ENCODE results near the gene DLEC1.

The DLEC1 gene

GRCh38 chr3:38039101-38039898 lies at the start of gene DLEC1:
TSS of gene DLEC1 (plus strand) at chr3:38039208. CDS start at chr3:38039226, 18 bp downstream.
- DNase-seq, result peak; percentile 87

DNA sequence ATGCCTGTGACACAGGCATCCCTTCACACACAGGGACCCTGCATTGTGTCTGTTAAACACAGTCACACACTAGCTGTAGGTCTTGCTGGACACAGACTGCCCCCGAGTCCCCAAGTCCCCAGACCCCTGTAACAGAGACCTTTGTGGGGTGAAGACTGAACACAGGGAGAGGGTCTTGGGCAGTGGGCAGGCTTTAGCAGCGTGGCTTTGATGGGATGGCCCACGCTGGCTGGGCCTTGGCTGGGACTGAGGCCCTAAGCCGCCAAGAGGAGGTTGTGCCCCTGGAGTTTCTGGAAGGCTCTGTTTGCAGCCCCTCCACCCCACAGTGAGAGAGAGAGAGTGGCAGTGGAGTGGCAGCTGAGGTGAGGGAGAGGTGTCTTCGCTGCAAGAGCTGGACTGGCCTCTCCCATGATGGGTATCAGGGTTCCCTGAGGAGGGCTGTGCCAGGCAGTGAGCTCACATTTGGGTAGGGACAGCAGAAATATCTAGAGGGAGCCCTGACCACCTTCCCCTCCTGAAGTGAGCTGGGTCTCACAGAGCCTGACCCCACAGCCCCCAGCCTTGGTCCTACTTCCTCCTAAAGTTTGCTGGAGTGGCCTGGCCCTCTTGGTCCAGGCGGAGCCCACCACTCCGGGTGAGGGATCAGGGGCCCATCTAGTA lies 49.1 kb upstream of the DLEC1 start:
- DNase-seq, result no peak

- DNase-seq, result no peak
Measured at GRCh38 chr3:37990527-37990926, 48.5 kb upstream of the DLEC1 start, which contains the start of gene VILL. TSS of gene VILL (plus strand) at chr3:37990786. CDS start at chr3:37993673, 2,887 bp downstream.

GRCh38 chr3:37991109-37991508 lies 47.9 kb upstream of the DLEC1 start:
- DNase-seq, result no peak

DNA sequence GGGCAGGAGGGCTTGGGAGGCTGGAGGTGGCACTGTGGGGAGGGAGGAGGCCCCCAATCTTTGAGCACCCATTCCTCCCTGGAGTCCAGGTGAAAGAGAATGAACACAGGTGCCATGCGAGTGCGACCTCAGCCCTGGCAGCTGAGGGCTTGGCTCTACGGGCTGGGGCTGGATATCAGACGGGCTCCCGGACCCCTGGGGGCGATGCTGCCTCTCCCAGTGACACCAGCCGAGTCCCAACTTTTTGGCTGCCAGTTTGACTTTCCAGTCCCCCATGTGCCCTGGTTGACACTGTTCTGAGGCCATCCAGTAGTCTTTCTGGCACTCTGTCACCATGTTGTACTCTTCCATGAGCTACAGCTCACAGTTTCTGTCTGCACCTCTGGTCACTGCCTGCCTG lies 47.2 kb upstream of the DLEC1 start:
- no peak for DNase-seq

- DNase-seq, result no peak
Measured at GRCh38 chr3:37992271-37993066, 46.5 kb upstream of the DLEC1 start.

GRCh38 chr3:37993067-37993455 lies 45.9 kb upstream of the DLEC1 start:
- no peak for DNase-seq

GRCh38 chr3:37993460-37993819 lies 45.6 kb upstream of the DLEC1 start:
- no peak for DNase-seq

GRCh38 chr3:37993820-37994638 lies 45.0 kb upstream of the DLEC1 start:
- DNase-seq, result peak; percentile 54

DNA sequence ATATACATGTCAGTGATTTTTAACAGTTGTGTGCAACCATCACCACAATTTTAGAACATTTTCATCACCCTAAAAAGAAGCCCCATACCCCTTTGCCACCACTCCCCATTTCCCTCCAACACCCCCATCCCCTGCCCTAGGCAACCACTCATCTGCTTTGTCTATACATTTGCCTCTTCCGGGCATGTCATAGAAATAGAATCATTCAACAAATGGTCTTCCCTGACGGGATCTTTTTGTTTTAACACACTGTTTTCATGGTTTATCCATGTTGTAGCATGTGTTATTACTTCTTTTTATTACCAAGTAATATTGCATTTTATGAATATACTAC lies 44.4 kb upstream of the DLEC1 start:
- no peak for DNase-seq

- no peak for DNase-seq
Measured at GRCh38 chr3:37995652-37996641, 43.1 kb upstream of the DLEC1 start.

DNA sequence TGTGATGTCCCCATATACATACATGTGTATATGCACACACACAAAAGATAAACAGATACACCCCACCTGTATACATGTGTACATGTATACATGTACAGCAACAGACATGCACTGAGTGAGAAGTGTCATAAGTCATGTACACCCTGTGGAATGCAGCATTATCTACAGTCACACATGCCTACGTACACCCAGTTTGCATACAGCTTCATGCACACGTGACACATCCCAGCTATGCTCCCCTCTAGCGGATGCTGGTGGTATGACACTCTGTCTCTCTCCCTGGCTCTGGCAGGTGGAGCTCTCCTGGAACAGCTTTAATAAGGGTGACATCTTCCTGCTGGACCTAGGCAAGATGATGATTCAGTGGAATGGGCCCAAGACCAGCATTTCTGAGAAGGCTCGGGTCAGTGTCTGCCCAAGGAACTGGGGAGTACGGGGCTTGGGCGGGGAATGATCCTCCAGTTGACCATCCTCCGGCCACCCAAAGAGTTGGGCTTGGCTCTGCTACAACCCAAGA lies 42.2 kb upstream of the DLEC1 start:
- DNase-seq, result peak; percentile 80

GRCh38 chr3:37997342-37997741 lies 41.7 kb upstream of the DLEC1 start:
- DNase-seq, result no peak

DNA sequence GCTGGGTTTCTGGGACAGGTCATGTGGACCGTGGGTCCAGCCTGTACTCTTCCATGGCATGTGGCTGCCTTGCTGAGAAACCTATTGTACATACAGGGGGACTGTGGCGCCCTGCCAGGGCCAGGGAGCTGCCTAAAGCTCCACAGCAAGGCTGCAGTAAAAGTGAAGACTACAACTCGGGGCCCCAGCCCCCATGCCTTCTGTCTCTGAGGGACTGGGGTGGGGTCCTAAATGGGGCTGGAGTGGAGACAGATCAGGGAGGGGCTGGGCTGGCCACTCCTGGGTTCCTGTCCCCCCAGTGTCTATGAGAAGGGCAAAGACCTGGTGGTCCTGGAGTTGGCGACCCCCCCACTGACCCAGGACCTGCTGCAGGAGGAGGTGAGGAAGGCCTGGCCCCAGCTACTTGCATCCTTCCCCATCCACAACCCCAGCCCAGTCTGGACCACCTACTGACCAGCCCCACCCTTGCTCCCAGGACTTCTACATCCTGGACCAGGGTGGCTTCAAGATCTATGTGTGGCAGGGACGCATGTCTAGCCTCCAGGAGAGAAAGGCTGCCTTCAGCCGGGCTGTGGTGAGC lies 41.1 kb upstream of the DLEC1 start:
- DNase-seq, result no peak

DNA sequence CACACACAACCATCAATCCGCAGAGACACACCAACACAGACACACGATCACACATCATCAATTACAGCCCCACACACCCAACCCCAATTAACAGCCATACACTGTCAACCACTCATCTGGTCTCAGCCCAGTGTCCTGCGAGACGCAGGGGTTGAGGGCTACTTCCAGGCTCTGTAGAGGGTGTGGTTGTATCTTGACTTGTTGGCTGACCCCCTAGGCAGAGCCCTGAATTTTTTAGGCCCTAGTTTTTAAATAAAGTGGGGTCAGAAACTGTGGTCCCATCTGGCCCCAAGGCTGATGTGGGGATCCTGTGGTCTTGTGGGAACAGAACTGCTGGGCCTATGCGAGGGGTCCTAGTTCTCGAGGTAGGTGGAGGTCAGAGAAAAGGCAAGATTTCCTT lies 39.2 kb upstream of the DLEC1 start:
- DNase-seq, result no peak

GRCh38 chr3:38000242-38000916 lies 38.6 kb upstream of the DLEC1 start:
- DNase-seq, result no peak

DNA sequence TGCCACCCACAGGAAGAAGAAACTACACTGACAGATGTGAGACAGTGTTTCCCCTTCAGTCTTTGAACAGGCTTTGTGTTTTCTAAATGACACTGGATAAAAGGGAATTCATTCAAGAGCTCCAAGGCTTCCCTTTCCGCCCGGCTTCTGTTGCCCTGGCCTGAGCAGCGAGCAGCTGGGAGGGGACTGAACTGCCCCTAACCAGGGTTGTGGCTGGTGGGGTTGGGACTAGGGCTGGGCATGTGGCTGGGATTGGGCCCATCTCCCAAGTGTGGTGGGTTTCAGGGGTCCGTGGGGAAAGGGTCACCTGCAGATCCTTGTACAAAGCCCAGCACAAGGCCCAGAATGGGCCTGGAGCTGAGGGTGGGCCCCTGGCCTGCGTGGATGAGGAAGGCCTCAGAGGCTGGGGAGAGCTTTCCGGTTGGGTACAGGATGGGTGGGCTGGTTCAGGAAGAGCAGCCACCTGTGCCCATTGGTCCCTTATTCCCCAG lies 38.0 kb upstream of the DLEC1 start:
- no peak for DNase-seq

DNA sequence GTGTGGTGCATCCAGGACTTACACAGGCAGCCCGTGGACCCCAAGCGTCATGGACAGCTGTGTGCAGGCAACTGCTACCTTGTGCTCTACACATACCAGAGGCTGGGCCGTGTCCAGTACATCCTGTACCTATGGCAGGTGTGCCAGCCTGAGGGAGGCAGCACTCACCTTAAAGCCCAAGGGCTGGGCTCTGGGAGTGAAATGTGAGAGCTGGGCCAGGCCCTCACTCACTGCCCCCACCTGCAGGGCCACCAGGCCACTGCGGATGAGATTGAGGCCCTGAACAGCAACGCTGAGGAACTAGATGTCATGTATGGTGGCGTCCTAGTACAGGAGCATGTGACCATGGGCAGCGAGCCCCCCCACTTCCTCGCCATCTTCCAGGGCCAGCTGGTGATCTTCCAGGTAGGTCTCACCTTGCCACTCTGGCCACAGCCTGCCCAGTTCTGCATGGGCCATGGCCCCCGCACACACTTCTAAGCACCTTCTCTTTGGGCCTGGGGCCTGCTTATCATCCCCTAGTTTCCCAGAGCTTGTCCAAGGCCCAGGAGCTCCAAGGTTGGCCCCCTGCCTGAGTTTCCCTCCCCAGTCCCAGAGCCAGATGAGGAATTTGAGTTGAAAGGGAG lies 37.4 kb upstream of the DLEC1 start:
- no peak for DNase-seq

DNA sequence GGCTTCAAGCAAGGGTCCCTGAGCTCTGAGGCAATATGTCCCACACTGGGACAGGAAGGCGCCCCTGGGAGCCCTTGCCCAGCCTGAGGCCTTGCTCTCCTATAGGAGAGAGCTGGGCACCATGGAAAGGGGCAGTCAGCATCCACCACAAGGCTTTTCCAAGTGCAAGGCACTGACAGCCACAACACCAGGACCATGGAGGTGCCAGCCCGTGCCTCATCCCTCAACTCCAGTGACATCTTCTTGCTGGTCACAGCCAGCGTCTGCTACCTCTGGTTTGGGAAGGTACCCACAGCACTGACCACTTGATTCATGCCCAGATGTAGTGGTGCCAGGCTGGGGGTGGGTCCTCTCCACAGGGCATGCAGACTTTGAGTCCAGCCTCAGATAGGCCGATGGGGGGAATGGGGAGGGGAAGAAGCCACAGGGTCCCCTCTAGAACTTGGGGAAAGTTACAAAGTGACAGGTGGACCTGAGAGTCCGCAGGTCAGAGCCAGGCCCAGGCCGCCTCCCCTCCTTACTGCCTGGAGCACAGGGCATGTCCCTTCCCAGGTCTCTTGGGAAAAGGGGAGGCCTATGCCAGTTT lies 36.6 kb upstream of the DLEC1 start:
- no peak for DNase-seq

Data from CD4-positive, alpha-beta T cell treated with Interferon gamma for 1 hour (primary cell).